ENCODE data around the gene GTF3C1.
"Not testable (repeated sequence)": the region's sequence is repeated elsewhere in the genome, so short reads cannot be mapped to it uniquely, and the experiment has no call there.

Gene GTF3C1

GRCh38 chr16:27437946-27438345 lies 111.8 kb downstream of the GTF3C1 start:
- no peak for DNase-seq

GRCh38 chr16:27436921-27437650 lies 112.6 kb downstream of the GTF3C1 start:
- no peak for DNase-seq

GRCh38 chr16:27436065-27436464 lies 113.6 kb downstream of the GTF3C1 start:
- no peak for DNase-seq

GRCh38 chr16:27435146-27435545 lies 114.6 kb downstream of the GTF3C1 start:
- not testable (repeated sequence) for DNase-seq

GRCh38 chr16:27434141-27435051 lies 115.3 kb downstream of the GTF3C1 start:
- no peak for DNase-seq

- DNase-seq, result no peak
These were observed 116.1 kb downstream of the GTF3C1 start for GRCh38 chr16:27433636-27434035.

- not testable (repeated sequence) for DNase-seq
These were observed 116.5 kb downstream of the GTF3C1 start for GRCh38 chr16:27433191-27433590.

- DNase-seq, result no peak
These were observed 117.2 kb downstream of the GTF3C1 start for GRCh38 chr16:27432558-27432957.

GRCh38 chr16:27431773-27432532 lies 117.8 kb downstream of the GTF3C1 start:
- DNase-seq, result no peak

- DNase-seq, result no peak
These were observed 118.7 kb downstream of the GTF3C1 start for GRCh38 chr16:27430923-27431484.

GRCh38 chr16:27430512-27430911 lies 119.2 kb downstream of the GTF3C1 start:
- DNase-seq, result no peak

GRCh38 chr16:27429981-27430441 lies 119.7 kb downstream of the GTF3C1 start:
- no peak for DNase-seq

GRCh38 chr16:27429330-27429871 lies 120.3 kb downstream of the GTF3C1 start:
- DNase-seq, result no peak

- DNase-seq, result no peak
These were observed 121.5 kb downstream of the GTF3C1 start for GRCh38 chr16:27428026-27428785.

- no peak for DNase-seq
These were observed 122.2 kb downstream of the GTF3C1 start for GRCh38 chr16:27427538-27427937.

- DNase-seq, result peak; percentile 37
These were observed 123.0 kb downstream of the GTF3C1 start for GRCh38 chr16:27426423-27427408.

GRCh38 chr16:27425961-27426360 lies 123.8 kb downstream of the GTF3C1 start:
- DNase-seq, result no peak

GRCh38 chr16:27424772-27425498 lies 124.8 kb downstream of the GTF3C1 start:
- DNase-seq, result peak; percentile 16

- DNase-seq, result no peak
These were observed 127.6 kb downstream of the GTF3C1 start for GRCh38 chr16:27421961-27422740.
